ENCODE results near the gene ZPLD1. TPM values are rescaled to one million over a fixed set of nuclear protein-coding genes. Genes with fewer than 3 reads are reported as not detected.

ZPLD1 gene
- total RNA-seq, 4 donors from 2014 or later, result 0.78 TPM; not detected in 3

DNA sequence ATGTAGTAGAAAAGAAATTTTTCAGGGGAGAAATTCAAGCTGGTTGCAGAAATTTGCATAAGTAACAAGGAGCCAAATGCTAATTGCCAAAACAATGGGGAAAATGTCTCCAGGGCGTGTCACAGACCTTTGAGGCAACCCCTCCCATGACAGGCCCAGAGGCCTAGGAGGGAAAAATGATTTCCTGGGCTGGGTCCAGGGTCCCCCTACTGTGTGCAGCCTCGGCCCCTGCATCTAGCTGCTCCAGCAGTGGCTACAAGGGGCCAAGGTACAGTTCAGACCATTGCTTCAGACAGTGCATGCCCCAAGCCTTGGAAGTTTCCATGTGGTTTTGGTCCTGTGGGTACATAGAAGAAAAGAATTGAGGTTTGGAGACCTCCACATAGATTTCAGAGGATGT lies 70.7 kb downstream of the ZPLD1 start:
- intact Hi-C loops (cut with DNase I), result no loop called here
- H3K4me3 ChIP-seq (replicated peaks in 1 of 3), result no peak overlapping the region
- H3K27me3 ChIP-seq, result no peaks in the 10 kb centered on the region
- no peaks in the 10 kb centered on the region for H3K4me1 ChIP-seq
- no peaks in the 10 kb centered on the region for H3K9me3 ChIP-seq
- TF ChIP-seq, protein P1, sequence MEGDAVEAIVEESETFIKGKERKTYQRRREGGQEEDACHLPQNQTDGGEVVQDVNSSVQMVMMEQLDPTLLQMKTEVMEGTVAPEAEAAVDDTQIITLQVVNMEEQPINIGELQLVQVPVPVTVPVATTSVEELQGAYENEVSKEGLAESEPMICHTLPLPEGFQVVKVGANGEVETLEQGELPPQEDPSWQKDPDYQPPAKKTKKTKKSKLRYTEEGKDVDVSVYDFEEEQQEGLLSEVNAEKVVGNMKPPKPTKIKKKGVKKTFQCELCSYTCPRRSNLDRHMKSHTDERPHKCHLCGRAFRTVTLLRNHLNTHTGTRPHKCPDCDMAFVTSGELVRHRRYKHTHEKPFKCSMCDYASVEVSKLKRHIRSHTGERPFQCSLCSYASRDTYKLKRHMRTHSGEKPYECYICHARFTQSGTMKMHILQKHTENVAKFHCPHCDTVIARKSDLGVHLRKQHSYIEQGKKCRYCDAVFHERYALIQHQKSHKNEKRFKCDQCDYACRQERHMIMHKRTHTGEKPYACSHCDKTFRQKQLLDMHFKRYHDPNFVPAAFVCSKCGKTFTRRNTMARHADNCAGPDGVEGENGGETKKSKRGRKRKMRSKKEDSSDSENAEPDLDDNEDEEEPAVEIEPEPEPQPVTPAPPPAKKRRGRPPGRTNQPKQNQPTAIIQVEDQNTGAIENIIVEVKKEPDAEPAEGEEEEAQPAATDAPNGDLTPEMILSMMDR (IDR thresholded peaks at IDR 0.05), result no peak
- TF ChIP-seq POLR2A (IDR thresholded peaks at IDR 0.05), result no peak
- 62 to 94% methylated on average over 2 of the region's 2 CpGs for WGBS, 2 donors
- H3K36me3 ChIP-seq, result no peaks in the 10 kb centered on the region
- H3K27ac ChIP-seq, result no peak overlapping the region
- DNase-seq, result no peak

GRCh38 chr3:102510663-102511062 lies 75.8 kb downstream of the ZPLD1 start:
- H3K4me1 ChIP-seq, result no peaks in the 10 kb centered on the region
- no peaks in the 10 kb centered on the region for H3K36me3 ChIP-seq
- DNase-seq, result no peak
- H3K9me3 ChIP-seq, result no peaks in the 10 kb centered on the region
- no peaks in the 10 kb centered on the region for H3K27me3 ChIP-seq
- TF ChIP-seq POLR2A (IDR thresholded peaks at IDR 0.05), result no peak
- TF ChIP-seq, protein P1 (IDR thresholded peaks at IDR 0.05), result no peak
- intact Hi-C loops (cut with DNase I), result no loop called here
- H3K4me3 ChIP-seq (replicated peaks in 1 of 3), result no peak overlapping the region
- 83 to 87% methylated on average over 3 of the region's 3 CpGs for WGBS, 2 donors
- H3K27ac ChIP-seq, result no peak overlapping the region

GRCh38 chr3:102511168-102511567 lies 76.4 kb downstream of the ZPLD1 start:
- H3K27me3 ChIP-seq, result no peaks in the 10 kb centered on the region
- H3K36me3 ChIP-seq, result no peaks in the 10 kb centered on the region
- no peaks in the 10 kb centered on the region for H3K9me3 ChIP-seq
- intact Hi-C loops (cut with DNase I), result no loop called here
- WGBS, 2 donors, result 75 to 78% methylated on average over 1 of the region's 1 CpG
- H3K4me1 ChIP-seq, result no peaks in the 10 kb centered on the region
- no peak overlapping the region for H3K27ac ChIP-seq
- no peak for TF ChIP-seq POLR2A (IDR thresholded peaks at IDR 0.05)
- TF ChIP-seq, protein P1 (IDR thresholded peaks at IDR 0.05), result no peak
- no peak overlapping the region for H3K4me3 ChIP-seq (replicated peaks in 1 of 3)
- no peak for DNase-seq

GRCh38 chr3:102511639-102512038 lies 76.8 kb downstream of the ZPLD1 start:
- H3K9me3 ChIP-seq, result no peaks in the 10 kb centered on the region
- no peak overlapping the region for H3K4me3 ChIP-seq (replicated peaks in 1 of 3)
- WGBS, 2 donors, result 84 to 86% methylated on average over 4 of the region's 4 CpGs
- intact Hi-C loops (cut with DNase I), result no loop called here
- no peaks in the 10 kb centered on the region for H3K4me1 ChIP-seq
- no peaks in the 10 kb centered on the region for H3K36me3 ChIP-seq
- TF ChIP-seq POLR2A (IDR thresholded peaks at IDR 0.05), result no peak
- TF ChIP-seq, protein P1 (IDR thresholded peaks at IDR 0.05), result no peak
- no peaks in the 10 kb centered on the region for H3K27me3 ChIP-seq
- DNase-seq, result no peak
- no peak overlapping the region for H3K27ac ChIP-seq

GRCh38 chr3:102512734-102513504 lies 78.1 kb downstream of the ZPLD1 start:
- Histone ChIP-seq H3K4me3 (replicated peaks in 1 of 3) (no peak overlapping the region), H3K4me1 (no peaks in the 10 kb centered on the region), H3K36me3 (no peaks in the 10 kb centered on the region), H3K27ac (no peak overlapping the region), H3K27me3 (no peaks in the 10 kb centered on the region), H3K9me3 (no peaks in the 10 kb centered on the region)
- WGBS, 2 donors, result 80 to 84% methylated on average over 5 of the region's 5 CpGs
- intact Hi-C loops (cut with DNase I), result no loop called here
- TF ChIP-seq, protein P1 (IDR thresholded peaks at IDR 0.05), result no peak
- no peak for TF ChIP-seq POLR2A (IDR thresholded peaks at IDR 0.05)
- no peak for DNase-seq
